GM12878 (cell line): ENCODE measurements around the gene SPINK1. TPM values are rescaled to one million over a fixed set of nuclear protein-coding genes. Genes with fewer than 3 reads are reported as not detected.

Source experiments
- ATAC-seq: fragments of 200-7000 bp; cut with Tn5 transposase; 3 replicates; pipeline ENCODE4 v1.9.1; 2020; ENCODE audit warnings: mild to moderate bottlenecking, moderate library complexity
- BruUV-seq: library from RNA; stranded (reverse); fragments of 400-500 nt; replicated peaks from 2 replicates; lab custom pipeline; 2021; lab: Mats Ljungman, UMichigan
- CTCF ChIA-PET: fragments of 300-600 bp; sonication (Branson Sonifier 250); formaldehyde crosslinking; extraction: SDS; loops from one replicate; lab custom pipeline; 2021; ENCODE audit warnings: inconsistent platforms; lab: Yijun Ruan, JAX
- POLR2A ChIA-PET: fragments of 350-600 bp; formaldehyde crosslinking; extraction: SDS; loops from one replicate; lab custom pipeline; 2021; ENCODE audit warnings: inconsistent platforms; lab: Charles Lee
- RAD21 ChIA-PET: fragments of 300-600 bp; sonication (Branson Sonifier 250); formaldehyde crosslinking; loops from one replicate; lab custom pipeline; 2023; ENCODE audit warnings: antibody characterized with exemption; ENCODE audit not compliant: unreplicated experiment; lab: Charles Lee
- SMC1A ChIA-PET: fragments of 300-600 bp; sonication (Branson Sonifier 250); formaldehyde crosslinking; loops from one replicate; lab custom pipeline; 2023; ENCODE audit not compliant: unreplicated experiment, uncharacterized antibody; lab: Charles Lee
- DNase-seq: peaks from one replicate; pipeline ENCODE4 v3.0.0-alpha.2; 2011; ENCODE audit warnings: low read depth, low spot score
- FAIRE-seq: peaks from 3 replicates; lab custom pipeline; 2011; peaks lifted over from hg19 to GRCh38; lab: Jason Lieb, UNC
- H2AFZ ChIP-seq: 2 replicates; pipeline ENCODE4 v1.6.0; 2011; ENCODE audit warnings: low read depth, low read length, control low read depth; ENCODE audit not compliant: control insufficient read depth
- H3K27ac ChIP-seq: 2 replicates; pipeline ENCODE4 v1.5.1; 2011; ENCODE audit warnings: control low read depth; ENCODE audit not compliant: control insufficient read depth, insufficient read depth
- H3K27me3 ChIP-seq, 2 experiments: replicated peaks in 1 of 2; 2 replicates each; pipeline versions ENCODE4 v1.6.0 to v1.6.1; 2011; ENCODE audit warnings: low read length in 1 of 2; ENCODE audit not compliant: control insufficient read depth in 2 of 2, insufficient read depth in 2 of 2
- H3K36me3 ChIP-seq, 2 experiments: 2 replicates each; pipeline ENCODE4 v1.5.1; 2011; ENCODE audit warnings: low read length in 1 of 2; ENCODE audit not compliant: control insufficient read depth in 2 of 2, insufficient read depth in 2 of 2
- H3K4me1 ChIP-seq: 2 replicates; pipeline ENCODE4 v1.6.1; 2011; ENCODE audit warnings: mild to moderate bottlenecking, low read length, moderate library complexity, mixed read lengths; ENCODE audit not compliant: control insufficient read depth, insufficient read depth
- H3K4me2 ChIP-seq: 2 replicates; pipeline ENCODE4 v1.6.0; 2011; ENCODE audit warnings: control low read depth; ENCODE audit not compliant: control insufficient read depth, insufficient read depth
- H3K4me3 ChIP-seq: fragments of 200-600 bp; sonication (generic); 2 replicates; pipeline ENCODE4 v1.5.1; 2016
- H3K79me2 ChIP-seq: 2 replicates; pipeline ENCODE4 v1.6.0; 2011; ENCODE audit warnings: low read length; ENCODE audit not compliant: control insufficient read depth, insufficient read depth
- H3K9ac ChIP-seq: 2 replicates; pipeline ENCODE4 v1.8.0; 2011; ENCODE audit warnings: low read length, control low read depth, mixed read lengths; ENCODE audit not compliant: control insufficient read depth, insufficient read depth
- H3K9me3 ChIP-seq: replicated peaks from 3 replicates; pipeline ENCODE4 v1.5.1; 2011; ENCODE audit warnings: mild to moderate bottlenecking, low read length; ENCODE audit not compliant: control insufficient read depth, insufficient read depth
- H4K20me1 ChIP-seq: 2 replicates; pipeline ENCODE4 v1.6.0; 2011; ENCODE audit not compliant: control insufficient read depth, insufficient read depth
- ATF2 ChIP-seq: IDR thresholded peaks from 2 replicates; pipeline ENCODE4 v1.6.1; 2012; ENCODE audit warnings: low read length, inconsistent platforms
- ETV6 ChIP-seq, 2 experiments: fragments of 450-650 bp in 1 of 2; IDR thresholded peaks in 1 of 2; conservative IDR thresholded peaks in 1 of 2; 2 replicates each; pipeline ENCODE4 v1.6.1; 2014; ENCODE audit warnings: antibody characterized with exemption in 1 of 2, borderline replicate concordance in 1 of 2, low read depth in 1 of 2, mild to moderate bottlenecking in 1 of 2, moderate library complexity in 1 of 2
- FOXM1 ChIP-seq: IDR thresholded peaks from 2 replicates; pipeline ENCODE4 v1.6.1; 2012; ENCODE audit warnings: low read depth, mild to moderate bottlenecking, inconsistent platforms, low read length, moderate library complexity
- HDAC6 ChIP-seq: fragments of 200-600 bp; sonication (generic); IDR thresholded peaks from one replicate; pipeline ENCODE4 v1.8.0; 2017; ENCODE audit warnings: antibody characterized with exemption; ENCODE audit not compliant: unreplicated experiment
- KAT2A ChIP-seq: conservative IDR thresholded peaks from 2 replicates; pipeline ENCODE4 v1.6.1; 2011; ENCODE audit warnings: low read depth, low read length; ENCODE audit not compliant: control insufficient read depth
- STAT1 ChIP-seq: fragments of 450-650 bp; conservative IDR thresholded peaks from 2 replicates; pipeline ENCODE4 v1.6.1; 2014; ENCODE audit warnings: antibody characterized with exemption, mild to moderate bottlenecking
- SUZ12 ChIP-seq: fragments of 200-600 bp; sonication (generic); IDR thresholded peaks from one replicate; pipeline ENCODE4 v1.6.1; 2018; ENCODE audit warnings: antibody characterized with exemption, mild to moderate bottlenecking; ENCODE audit not compliant: unreplicated experiment
- USF1 ChIP-seq: IDR thresholded peaks from 2 replicates; pipeline ENCODE4 v1.6.1; 2011; ENCODE audit warnings: borderline replicate concordance, low read depth, mild to moderate bottlenecking, moderate library complexity, mixed read lengths, low read length; ENCODE audit not compliant: insufficient read depth; ENCODE audit errors: extremely low read length
- YY1 ChIP-seq: IDR thresholded peaks from 2 replicates; pipeline ENCODE4 v1.6.1; 2011; ENCODE audit warnings: low read depth, mild to moderate bottlenecking, low read length
- ZBTB33 ChIP-seq: fragments of 450-650 bp; IDR thresholded peaks from 2 replicates; pipeline ENCODE4 v1.6.1; 2017; ENCODE audit warnings: mild to moderate bottlenecking
- ZBTB4 ChIP-seq: fragments of 450-650 bp; formaldehyde crosslinking; IDR thresholded peaks from 2 replicates; pipeline ENCODE4 v1.4.0; 2022; ENCODE audit warnings: mild to moderate bottlenecking, moderate library complexity
- WGBS: methylation state at CpG from one replicate; pipeline ENCODE4 v1.1.6; 2016; ENCODE audit warnings: low lambda C conversion rate; ENCODE audit not compliant: insufficient replicate concordance, insufficient coverage; ENCODE audit errors: missing lambda C conversion rate; 5-methylcytosine and 5-hydroxymethylcytosine counted together
- in situ Hi-C: fragments of 300-500 bp; cut with MboI; formaldehyde crosslinking; loops from 9 replicates; pipeline ENCODE4 v1.14.3; 2018; ENCODE audit warnings: mixed read lengths
- intact Hi-C: fragments of 100-400 bp; cut with micrococcal nuclease; formaldehyde crosslinking; loops from one replicate; pipeline ENCODE4 v1.14.2; 2022; ENCODE audit not compliant: unreplicated experiment
- polyA plus RNA-seq, 11 experiments: library from polyadenylated mRNA; depleted of rRNA in 4 of 11; unstranded in 6 of 11; stranded (reverse) in 5 of 11; fragments of >200 nt; fragmentation: Nextera tagmentation in 4 of 11; fragmentation: Illumina TruSeq in 1 of 11; extraction: Ambion mirVana in 4 of 11; extraction: Trizol in 1 of 11; gene quantifications; 1 replicate in 1 of 11; 2 replicates in 10 of 11; pipeline versions ENCODE4 v1.2.1 to v1.2.3, GENCODE V29; 2011 to 2016; ENCODE audit warnings: inconsistent platforms in 2 of 11, missing spikeins in 2 of 11, low read depth in 1 of 11
- total RNA-seq, 4 experiments: library from RNA; depleted of rRNA in 3 of 4; stranded (reverse); fragments of >200 nt in 3 of 4; fragmentation: Illumina TruSeq in 1 of 4; extraction: Trizol in 1 of 4; gene quantifications; 2 replicates each; pipeline versions ENCODE4 v1.2.1 to v1.2.3, GENCODE V29; 2013 to 2021

Gene SPINK1
- total and polyA plus RNA-seq, 10 of the 15 experiments (the other 5 are each of a cell fraction or from before 2014, with no cell fraction given) = 3.6 TPM; not detected in 9

GRCh38 chr5:147786142-147786541, 45.3 kb downstream of the SPINK1 start:
- intact Hi-C loops = no loop called here
- WGBS = 14% methylated on average over 2 of the region's 2 CpGs
- ChIA-PET POLR2A (no interaction called here), RAD21 (no interaction called here)
- Histone ChIP-seq H3K36me3 (no peaks in the 10 kb centered on the region), H4K20me1 (no peaks in the 10 kb centered on the region), H3K4me3 (no peak overlapping the region), H3K9me3 (no peaks in the 10 kb centered on the region), H3K79me2 (no peaks in the 10 kb centered on the region), H3K27ac (no peak overlapping the region), H3K27me3 (no peaks in the 10 kb centered on the region), H3K4me1 (no peaks in the 10 kb centered on the region)
- no TSS peak for BruUV-seq
- ATAC-seq = no peak
- TF ChIP-seq ZBTB33 (no peak), USF1 (no peak), SUZ12 (no peak), ETV6 (conservative IDR thresholded peaks at IDR 0.05 in 1 of 2, IDR thresholded peaks at IDR 0.05 in 1 of 2; ENCODE audit: borderline replicate concordance in 1 of 2, low read depth in 1 of 2) (no peak), FOXM1 (no peak), HDAC6 (no peak), ZBTB4 (no peak), ATF2 (no peak), YY1 (no peak), KAT2A (no peak), STAT1 (no peak)
- TF ChIP-seq, all 136 proteins: peak for 0
- FAIRE-seq = no peak
- CTCF ChIA-PET = no interaction called here
- no peak overlapping the region for H3K4me2 ChIP-seq
- no peak overlapping the region for H2AFZ ChIP-seq
- H3K9ac ChIP-seq = no peak overlapping the region
- in situ Hi-C loops = no loop called here
- no peak for DNase-seq
- SMC1A ChIA-PET = interaction anchor here (1.2 kb wide), 1 partner anchor 10 kb away, joined by 3 read pairs; no protein-coding TSS in a partner anchor
